ENCODE results near the gene AQP10. TPM values are rescaled to one million over a fixed set of nuclear protein-coding genes. Genes with fewer than 3 reads are reported as not detected.
"Not testable (repeated sequence)": the region's sequence is repeated elsewhere in the genome, so short reads cannot be mapped to it uniquely, and the experiment has no call there.

Gene AQP10
- total RNA-seq, 2 experiments from 2014 or later = not detected

GRCh38 chr1:154361357-154361756 is 40.5 kb downstream of the AQP10 start:
- Histone ChIP-seq H3K4me3 (ENCODE audit: low read depth, low read length, poor library complexity, severe bottlenecking) (no peak overlapping the region), H3K79me2 (ENCODE audit: insufficient read depth, low read depth, low read length) (no peaks in the 10 kb centered on the region), H3K36me3 (ENCODE audit: insufficient read depth, low read length) (no peaks in the 10 kb centered on the region), H3K27ac (ENCODE audit: low read depth, low read length, poor library complexity, severe bottlenecking) (no peak overlapping the region), H3K9me3 (ENCODE audit: low read length) (no peaks in the 10 kb centered on the region), H3K4me1 (ENCODE audit: insufficient read depth, low read length, poor library complexity, severe bottlenecking) (no peaks in the 10 kb centered on the region), H4K20me1 (ENCODE audit: insufficient read depth, low read length) (no peaks in the 10 kb centered on the region), H2AFZ (ENCODE audit: low read length) (no peak overlapping the region), H3K4me2 (ENCODE audit: low read length) (no peak overlapping the region), H3K9me2 (ENCODE audit: insufficient read depth, low read length) (no peaks in the 10 kb centered on the region)
- POLR2A ChIA-PET = interaction anchor here (0.6 kb wide), 1 partner anchor 25 kb away, joined by 3 read pairs; no protein-coding TSS in a partner anchor
- no TSS peak for BruUV-seq (replicated peaks)
- no peak for TF ChIP-seq CTCF (conservative IDR thresholded peaks at IDR 0.05; ENCODE audit: low read length)
- TF ChIP-seq EZH2phosphoT487 (IDR thresholded peaks at IDR 0.05; ENCODE audit: borderline replicate concordance, low read depth, low read length) = no peak
- CTCF ChIA-PET (ENCODE audit: unreplicated experiment) = no interaction called here
- DNase-seq (ENCODE audit: low spot score) = no peak
- intact Hi-C loops (cut with micrococcal nuclease; ENCODE audit: unreplicated experiment) = no loop called here

- BruUV-seq (replicated peaks) = no TSS peak
- Histone ChIP-seq H2AFZ (ENCODE audit: low read length) (no peak overlapping the region), H3K4me3 (ENCODE audit: low read depth, low read length, poor library complexity, severe bottlenecking) (no peak overlapping the region), H3K79me2 (ENCODE audit: insufficient read depth, low read depth, low read length) (no peaks in the 10 kb centered on the region), H3K4me2 (ENCODE audit: low read length) (no peak overlapping the region), H3K4me1 (ENCODE audit: insufficient read depth, low read length, poor library complexity, severe bottlenecking) (no peaks in the 10 kb centered on the region), H3K36me3 (ENCODE audit: insufficient read depth, low read length) (no peaks in the 10 kb centered on the region), H3K27ac (ENCODE audit: low read depth, low read length, poor library complexity, severe bottlenecking) (no peak overlapping the region), H3K9me2 (ENCODE audit: insufficient read depth, low read length) (no peaks in the 10 kb centered on the region), H3K9me3 (ENCODE audit: low read length) (no peaks in the 10 kb centered on the region), H4K20me1 (ENCODE audit: insufficient read depth, low read length) (no peaks in the 10 kb centered on the region)
- ChIA-PET CTCF (ENCODE audit: unreplicated experiment) (no interaction called here), POLR2A (interaction anchor here (0.6 to 0.7 kb wide), 2 partner anchors 18 to 43 kb away, joined by 3 to 5 read pairs; no protein-coding TSS in a partner anchor)
- intact Hi-C loops (cut with micrococcal nuclease; ENCODE audit: unreplicated experiment) = no loop called here
- DNase-seq (ENCODE audit: low spot score) = no peak
- TF ChIP-seq EZH2phosphoT487 (IDR thresholded peaks at IDR 0.05; ENCODE audit: borderline replicate concordance, low read depth, low read length) (no peak), CTCF (conservative IDR thresholded peaks at IDR 0.05; ENCODE audit: low read length) (no peak)
Measured at GRCh38 chr1:154371436-154371835, 50.5 kb downstream of the AQP10 start.

- H3K27ac ChIP-seq (ENCODE audit: low read depth, low read length, poor library complexity, severe bottlenecking) = not testable (repeated sequence)
Measured at GRCh38 chr1:154373777-154374357, 53.0 kb downstream of the AQP10 start.

More at GRCh38 chr1:154373777-154374357, 53.0 kb downstream of the AQP10 start:
- H3K4me2 ChIP-seq (ENCODE audit: low read length); H3K9me2 ChIP-seq (ENCODE audit: insufficient read depth, low read length); POLR2A ChIA-PET; BruUV-seq (replicated peaks); CTCF ChIA-PET (ENCODE audit: unreplicated experiment); H3K9me3 ChIP-seq (ENCODE audit: low read length); DNase-seq (ENCODE audit: low spot score); H3K79me2 ChIP-seq (ENCODE audit: insufficient read depth, low read depth, low read length); H2AFZ ChIP-seq (ENCODE audit: low read length); H3K36me3 ChIP-seq (ENCODE audit: insufficient read depth, low read length); H4K20me1 ChIP-seq (ENCODE audit: insufficient read depth, low read length); H3K4me3 ChIP-seq (ENCODE audit: low read depth, low read length, poor library complexity, severe bottlenecking); H3K4me1 ChIP-seq (ENCODE audit: insufficient read depth, low read length, poor library complexity, severe bottlenecking); intact Hi-C loops (cut with micrococcal nuclease; ENCODE audit: unreplicated experiment): not testable (repeated sequence)

Small RNAs within 50 kb of the gene (small RNA-seq; reads per million reads assigned to genes)
- gene RF00273 (not detected), gene RNU6-121P (not detected), gene RNU6-239P (not detected), gene RNU7-57P (not detected)

Other genes starting within 250 kb of the AQP10 start
- 0.03 TPM in 2 replicates for gene NUP210L, start 166.0 kb upstream of the AQP10 start, total RNA-seq (2014; rRNA removed; shearing (Covaris generic))
- 0.06 TPM in 2 replicates for gene NUP210L, start 166.0 kb upstream of the AQP10 start, total RNA-seq (2022)
- gene TPM3, start 129.0 kb upstream of the AQP10 start, total RNA-seq (2014; rRNA removed; shearing (Covaris generic)) = 235 and 359 TPM in 2 replicates
- gene TPM3, start 129.0 kb upstream of the AQP10 start, total RNA-seq (2022) = 417 and 420 TPM in 2 replicates
- gene CFAP141, start 114.8 kb upstream of the AQP10 start, total RNA-seq (2014; rRNA removed; shearing (Covaris generic)) = not detected in 2 replicates
- not detected in 2 replicates for gene CFAP141, start 114.8 kb upstream of the AQP10 start, total RNA-seq (2022)
- 80.4 and 98.6 TPM in 2 replicates for gene UBAP2L, start 100.1 kb upstream of the AQP10 start, total RNA-seq (2014; rRNA removed; shearing (Covaris generic))
- gene UBAP2L, start 100.1 kb upstream of the AQP10 start, total RNA-seq (2022) = 176 and 179 TPM in 2 replicates
- 196 and 208 TPM in 2 replicates for gene HAX1, start 48.5 kb upstream of the AQP10 start, total RNA-seq (2014; rRNA removed; shearing (Covaris generic))
- gene HAX1, start 48.5 kb upstream of the AQP10 start, total RNA-seq (2022) = 170 and 174 TPM in 2 replicates
- gene ATP8B2, start 4.4 kb downstream of the AQP10 start, total RNA-seq (2014; rRNA removed; shearing (Covaris generic)) = 20.3 and 28.8 TPM in 2 replicates
- gene ATP8B2, start 4.4 kb downstream of the AQP10 start, total RNA-seq (2022) = 10.2 and 11.5 TPM in 2 replicates
- gene IL6R, start 84.2 kb downstream of the AQP10 start, total RNA-seq (2014; rRNA removed; shearing (Covaris generic)) = not detected in 2 replicates
- gene IL6R, start 84.2 kb downstream of the AQP10 start, total RNA-seq (2022) = not detected in 2 replicates
- gene TDRD10, start 181.1 kb downstream of the AQP10 start, total RNA-seq (2014; rRNA removed; shearing (Covaris generic)) = 0.13 TPM in 1 of 2 replicates, not detected in the other
- gene TDRD10, start 181.1 kb downstream of the AQP10 start, total RNA-seq (2022) = not detected in 2 replicates
- not detected in 2 replicates for gene SHE, start 181.3 kb downstream of the AQP10 start, total RNA-seq (2014; rRNA removed; shearing (Covaris generic))
- gene SHE, start 181.3 kb downstream of the AQP10 start, total RNA-seq (2022) = not detected in 2 replicates
- gene UBE2Q1, start 237.6 kb downstream of the AQP10 start, total RNA-seq (2014; rRNA removed; shearing (Covaris generic)) = 34.6 and 54.0 TPM in 2 replicates
- gene UBE2Q1, start 237.6 kb downstream of the AQP10 start, total RNA-seq (2022) = 84.5 and 93.7 TPM in 2 replicates
- 0.13 and 0.33 TPM in 2 replicates for gene CHRNB2, start 246.7 kb downstream of the AQP10 start, total RNA-seq (2014; rRNA removed; shearing (Covaris generic))
- gene CHRNB2, start 246.7 kb downstream of the AQP10 start, total RNA-seq (2022) = 0.42 and 0.55 TPM in 2 replicates